HG02571 (cell line): ENCODE data around the gene KRTAP19-4.
"Not testable (repeated sequence)": the region's sequence is repeated elsewhere in the genome, so short reads cannot be mapped to it uniquely, and the experiment has no call there.

Experiments used
- ATAC-seq: cut with Tn5 transposase; IDR thresholded peaks from one replicate; pipeline ENCODE4 v1.9.1; 2021; ENCODE audit warnings: mild to moderate bottlenecking, moderate library complexity; ENCODE audit not compliant: unreplicated experiment

KRTAP19-4 gene

GRCh38 chr21:30497065-30497464 is at the start of gene KRTAP19-4:
KRTAP19-4 (minus strand) TSS chr21:30497165; CDS start chr21:30497110, 55 bp downstream.
- no peak for ATAC-seq

- ATAC-seq, result no peak
Observed at GRCh38 chr21:30541764-30542163, 44.8 kb upstream of the KRTAP19-4 start, which contains the start of gene KRTAP19-6. KRTAP19-6 (minus strand) TSS chr21:30541864; CDS start chr21:30541833, 31 bp downstream.

- no peak for ATAC-seq
Observed at GRCh38 chr21:30518876-30519275, 21.9 kb upstream of the KRTAP19-4 start.

GRCh38 chr21:30515681-30516080 is 18.7 kb upstream of the KRTAP19-4 start:
- no peak for ATAC-seq

- ATAC-seq, result not testable (repeated sequence)
Observed at GRCh38 chr21:30505621-30506205, 8.7 kb upstream of the KRTAP19-4 start.

- ATAC-seq, result no peak
Observed at GRCh38 chr21:30502041-30502440, 5.1 kb upstream of the KRTAP19-4 start, which contains the start of gene KRTAP19-5. KRTAP19-5 (minus strand) TSS chr21:30502141; CDS start chr21:30502090, 51 bp downstream.

GRCh38 chr21:30491963-30492428 is 5.0 kb downstream of the KRTAP19-4 start, which contains the start of gene KRTAP19-3:
KRTAP19-3 (minus strand) TSS chr21:30492013; CDS start chr21:30491957, 56 bp downstream.
- ATAC-seq, result no peak

GRCh38 chr21:30487336-30487735 is 9.6 kb downstream of the KRTAP19-4 start, which contains the start of gene KRTAP19-2:
KRTAP19-2 (minus strand) TSS chr21:30487436; CDS start chr21:30487348, 88 bp downstream.
- no peak for ATAC-seq

- ATAC-seq, result no peak
Observed at GRCh38 chr21:30486180-30486579, 10.8 kb downstream of the KRTAP19-4 start.

GRCh38 chr21:30482130-30482529 is 14.8 kb downstream of the KRTAP19-4 start:
- ATAC-seq, result no peak

- ATAC-seq, result no peak
Observed at GRCh38 chr21:30480145-30480544, 16.8 kb downstream of the KRTAP19-4 start, which contains the start of gene KRTAP19-1. KRTAP19-1 (minus strand) TSS chr21:30480367; CDS start chr21:30480317, 50 bp downstream.

GRCh38 chr21:30479259-30479658 is 17.7 kb downstream of the KRTAP19-4 start:
- ATAC-seq, result no peak

- no peak for ATAC-seq
Observed at GRCh38 chr21:30478004-30478403, 19.0 kb downstream of the KRTAP19-4 start.

- no peak for ATAC-seq
Observed at GRCh38 chr21:30468900-30469714, 27.9 kb downstream of the KRTAP19-4 start.

- ATAC-seq, result no peak
Observed at GRCh38 chr21:30463713-30464112, 33.3 kb downstream of the KRTAP19-4 start.

- ATAC-seq, result no peak
Observed at GRCh38 chr21:30448514-30448913, 48.5 kb downstream of the KRTAP19-4 start.

- ATAC-seq, result no peak
Observed at GRCh38 chr21:30447056-30447455, 49.9 kb downstream of the KRTAP19-4 start.
